KG1 (cell line): ENCODE results near the gene FCRLA.
A peak's percentile ranks its signal among the peaks of the same experiment; 100 is the strongest.
"Not testable (repeated sequence)": the region's sequence is repeated elsewhere in the genome, so short reads cannot be mapped to it uniquely, and the experiment has no call there.

Experiments
- DNase-seq: peaks from one replicate; lab custom pipeline; 2025; lab: John Stamatoyannopoulos, UW

FCRLA gene

GRCh38 chr1:161706113-161706481, 932 bp upstream of the FCRLA start:
- no peak for DNase-seq

- no peak for DNase-seq
Measured at GRCh38 chr1:161707503-161707902, 474 bp downstream of the FCRLA start.

GRCh38 chr1:161709373-161709772, 2.3 kb downstream of the FCRLA start:
- DNase-seq, result no peak

GRCh38 chr1:161710560-161710959, 3.5 kb downstream of the FCRLA start:
- DNase-seq, result no peak

- DNase-seq, result no peak
Measured at GRCh38 chr1:161718559-161719324, 11.7 kb downstream of the FCRLA start.

- DNase-seq, result no peak
Measured at GRCh38 chr1:161719325-161719611, 12.2 kb downstream of the FCRLA start.

- no peak for DNase-seq
Measured at GRCh38 chr1:161720422-161720821, 13.4 kb downstream of the FCRLA start.

GRCh38 chr1:161720956-161721737, 14.1 kb downstream of the FCRLA start, which contains the start of gene FCRLB:
Gene FCRLB, plus strand, starts transcription at chr1:161721544. Its CDS starts 1,129 bp downstream, at chr1:161722673.
- DNase-seq, result no peak

GRCh38 chr1:161721738-161722343, 14.8 kb downstream of the FCRLA start:
- no peak for DNase-seq

GRCh38 chr1:161722406-161722805, 15.4 kb downstream of the FCRLA start:
- DNase-seq, result no peak

GRCh38 chr1:161723459-161724141, 16.6 kb downstream of the FCRLA start:
- DNase-seq, result no peak

- not testable (repeated sequence) for DNase-seq
Measured at GRCh38 chr1:161725258-161725907, 18.4 kb downstream of the FCRLA start.

GRCh38 chr1:161725908-161726472, 19.0 kb downstream of the FCRLA start:
- peak; percentile 53 for DNase-seq

- peak; percentile 24 for DNase-seq
Measured at GRCh38 chr1:161726473-161727255, 19.6 kb downstream of the FCRLA start.

GRCh38 chr1:161727256-161727924, 20.4 kb downstream of the FCRLA start:
- DNase-seq, result peak; percentile 26

GRCh38 chr1:161728376-161729226, 21.6 kb downstream of the FCRLA start:
- DNase-seq, result no peak

GRCh38 chr1:161730050-161730564, 23.1 kb downstream of the FCRLA start:
- no peak for DNase-seq

GRCh38 chr1:161731241-161731640, 24.2 kb downstream of the FCRLA start:
- no peak for DNase-seq
